Erythroblast (primary cell): ENCODE data around the gene IFT80.

ENCODE experiments used
- DNase-seq, 2 experiments: peaks; one replicate each; lab custom pipeline; 2025; lab: John Stamatoyannopoulos, UW
- GATA1 ChIP-seq: IDR thresholded peaks from 2 replicates; pipeline ENCODE4 v1.6.1; 2011; ENCODE audit warnings: low read depth, mild to moderate bottlenecking, control low read depth, low read length, moderate library complexity
- POLR2A ChIP-seq: IDR thresholded peaks from 2 replicates; pipeline ENCODE4 v1.6.1; 2011; ENCODE audit warnings: mild to moderate bottlenecking, low read length

Gene IFT80

DNA sequence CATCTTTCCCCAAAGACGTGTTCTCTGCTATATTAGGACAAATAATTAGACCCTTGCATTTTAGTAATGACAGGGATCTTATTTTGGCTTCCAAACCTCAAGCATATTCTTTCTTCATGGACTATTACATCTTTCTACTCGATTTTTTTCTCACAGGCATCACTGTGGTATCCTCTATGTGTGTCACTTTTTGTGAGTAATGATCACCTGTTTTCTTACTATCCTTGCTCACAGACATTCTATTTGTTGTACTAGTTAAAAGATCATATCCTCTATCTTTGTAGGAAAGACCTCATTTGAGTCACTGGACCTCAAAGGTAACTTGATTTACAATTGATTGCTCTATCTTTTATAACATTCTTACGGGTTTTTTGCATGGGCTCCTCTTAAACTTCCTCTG is 167.0 kb downstream of the IFT80 start:
- TF ChIP-seq POLR2A (no peak), GATA1 (no peak)
- no peak for DNase-seq

DNA sequence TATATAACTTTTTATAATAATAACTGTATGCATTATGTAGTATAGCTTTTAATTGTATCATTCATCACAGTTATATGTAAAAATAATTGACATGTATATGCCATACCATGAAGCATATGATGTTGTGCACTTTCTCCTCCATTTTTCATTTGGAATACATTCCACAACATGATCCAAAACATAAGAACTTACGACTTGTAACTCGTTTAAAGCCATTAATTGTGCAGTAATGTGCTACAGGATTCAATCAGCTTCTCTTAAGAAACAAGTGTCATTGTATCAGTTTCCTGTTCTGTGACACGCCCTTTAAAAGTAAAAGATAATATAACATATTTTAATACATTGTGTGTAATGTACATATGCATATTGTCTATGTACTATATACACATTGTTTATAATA is 171.6 kb downstream of the IFT80 start:
- no peak for DNase-seq
- no peak for TF ChIP-seq POLR2A
- no peak for TF ChIP-seq GATA1

DNA sequence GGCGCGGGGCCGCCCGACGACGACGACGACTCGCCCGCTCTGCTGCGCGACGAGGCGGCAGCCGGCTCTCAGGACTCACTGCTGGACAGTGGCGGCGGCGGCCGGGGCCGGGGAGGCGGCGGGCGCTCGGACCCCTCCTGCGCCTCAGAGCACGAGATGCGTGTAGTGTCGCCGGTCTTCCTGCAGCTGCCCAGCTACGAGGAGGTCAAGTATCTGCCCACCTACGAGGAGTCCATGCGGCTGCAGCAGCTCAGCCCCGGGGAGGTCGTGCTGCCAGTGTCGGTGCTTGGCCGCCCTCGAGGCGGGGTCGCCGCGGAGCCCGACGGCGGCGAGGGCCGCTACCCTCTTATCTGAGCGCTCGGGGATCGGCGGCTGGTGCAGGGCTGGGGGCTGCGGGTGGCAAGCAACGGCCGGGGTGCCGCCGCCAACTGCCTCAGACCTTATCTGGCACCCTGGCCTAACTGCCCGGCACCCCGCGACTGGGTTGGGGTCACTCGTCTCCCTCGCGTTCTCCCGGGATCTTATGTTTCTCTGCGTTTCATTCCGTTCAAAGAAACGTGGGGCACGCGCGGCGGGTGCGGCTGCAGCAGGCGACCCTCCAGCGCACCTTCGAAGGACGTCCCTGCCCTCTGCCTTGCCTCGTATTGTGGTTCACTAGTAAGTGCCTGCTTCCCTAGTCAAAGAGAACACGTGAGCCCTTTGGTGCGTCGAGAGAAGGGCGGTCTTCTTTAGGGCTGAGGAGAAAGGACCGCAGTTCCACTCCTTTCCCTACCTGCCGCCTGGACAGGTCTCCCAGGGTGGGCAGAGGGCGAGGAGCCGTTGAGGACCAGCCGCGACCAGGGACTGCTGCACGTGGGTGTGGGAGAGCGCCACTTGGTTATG is 172.8 kb downstream of the IFT80 start:
- DNase-seq = peak; percentile 38 to 44
- TF ChIP-seq POLR2A (no peak), GATA1 (no peak)

DNA sequence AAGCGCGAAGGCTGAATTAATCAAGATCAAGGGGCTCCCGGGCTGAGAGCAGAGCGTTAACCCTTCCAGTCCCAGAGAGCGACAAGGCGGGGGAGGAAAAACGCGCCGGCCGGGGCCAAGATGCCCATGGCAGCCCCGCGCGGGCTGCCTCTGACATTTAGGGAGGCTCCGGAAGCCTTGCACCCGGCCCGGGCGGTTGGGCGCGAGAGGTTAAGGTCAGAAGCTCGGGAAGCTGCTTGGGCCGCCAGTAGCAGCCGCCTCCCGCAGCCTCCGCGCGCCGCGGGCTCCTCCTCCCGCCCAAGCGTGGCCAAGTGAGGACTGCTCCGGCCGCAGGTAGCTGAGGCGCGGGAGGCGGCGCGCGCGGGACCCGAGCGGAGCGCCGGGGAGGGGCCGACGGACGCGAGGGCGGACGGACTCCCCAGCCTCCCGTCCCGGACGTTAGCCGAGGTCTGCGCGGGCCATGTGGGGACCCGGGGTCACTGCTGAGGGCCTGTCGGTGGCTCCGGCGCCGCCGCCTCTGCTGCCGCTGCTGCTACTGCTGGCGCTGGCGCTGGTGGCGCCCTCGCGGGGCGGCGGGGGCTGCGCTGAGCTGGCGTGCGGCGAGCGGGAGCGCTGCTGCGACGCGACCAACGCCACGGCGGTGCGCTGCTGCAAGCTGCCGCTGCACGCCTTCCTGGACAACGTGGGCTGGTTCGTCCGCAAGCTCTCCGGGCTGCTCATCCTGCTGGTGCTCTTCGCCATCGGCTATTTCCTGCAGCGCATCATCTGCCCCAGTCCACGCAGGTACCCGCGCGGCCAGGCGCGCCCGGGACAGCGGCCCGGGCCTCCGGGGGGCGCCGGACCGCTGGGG is 173.6 kb downstream of the IFT80 start, which contains the start of gene C3orf80:
Gene C3orf80, plus strand, starts transcription at position 247 of the 850 bp plus-strand sequence. Its CDS starts 214 bp downstream, at position 461.
- TF ChIP-seq POLR2A = no peak
- no peak for TF ChIP-seq GATA1
- DNase-seq = peak; percentile 78 to 79

DNA sequence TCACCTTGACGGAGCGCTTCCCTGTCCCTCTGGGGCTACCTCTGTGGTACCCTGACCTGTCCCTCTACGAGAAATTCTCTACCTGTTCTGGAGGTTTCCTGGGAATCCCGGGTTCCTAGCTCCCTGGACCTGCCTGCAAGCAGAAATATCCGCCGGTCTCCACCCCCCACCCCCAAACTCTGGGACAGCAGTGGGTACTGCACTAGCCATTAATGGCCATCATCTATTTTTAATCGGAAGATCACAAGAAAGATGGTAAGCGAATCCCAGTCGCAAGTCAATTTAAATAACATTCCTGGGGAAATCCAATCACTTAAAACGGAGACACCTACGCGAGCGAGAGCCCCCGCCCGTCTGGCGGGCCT is 174.2 kb downstream of the IFT80 start:
- TF ChIP-seq POLR2A (no peak), GATA1 (no peak)
- no peak for DNase-seq

DNA sequence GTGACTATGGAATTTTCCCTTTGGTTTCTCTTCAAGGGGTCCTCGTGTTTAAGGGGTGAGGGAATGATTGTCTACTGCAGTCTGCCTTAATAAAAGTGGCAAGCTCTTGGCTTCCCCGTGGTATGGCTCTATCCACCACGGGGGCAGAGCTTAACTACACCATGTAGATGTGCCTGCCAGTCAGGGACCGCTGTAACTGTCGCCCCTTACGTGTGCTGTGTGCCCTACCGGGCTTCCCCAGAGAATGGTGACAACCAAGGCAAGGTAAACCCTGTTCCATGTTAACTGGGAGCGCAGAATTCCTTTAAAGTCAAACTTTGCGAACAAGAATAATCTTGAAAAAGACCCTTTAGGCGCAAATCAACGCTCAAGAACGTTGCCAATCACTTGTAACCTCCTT is 174.8 kb downstream of the IFT80 start:
- no peak for DNase-seq
- TF ChIP-seq GATA1 (no peak), POLR2A (no peak)

DNA sequence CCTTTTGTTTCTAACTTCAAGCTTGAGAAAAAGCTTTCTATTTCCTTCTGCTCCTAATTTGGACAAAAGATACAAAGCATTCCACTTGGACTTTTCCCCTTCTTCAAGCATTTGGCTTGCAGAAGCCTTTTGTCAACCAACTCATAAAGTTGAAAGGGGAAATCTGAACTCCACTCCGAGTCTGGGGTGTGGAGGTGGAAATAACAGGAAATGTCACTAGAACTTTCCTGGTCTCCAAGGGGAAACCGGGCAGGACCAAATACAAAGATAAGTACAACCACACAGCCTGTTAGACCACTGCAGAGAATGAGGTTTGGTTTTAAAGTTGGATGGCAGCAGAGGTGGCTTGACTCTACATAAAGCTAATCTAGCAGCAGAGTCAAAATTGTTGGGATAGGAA is 178.0 kb downstream of the IFT80 start:
- TF ChIP-seq POLR2A = no peak
- TF ChIP-seq GATA1 = no peak

DNA sequence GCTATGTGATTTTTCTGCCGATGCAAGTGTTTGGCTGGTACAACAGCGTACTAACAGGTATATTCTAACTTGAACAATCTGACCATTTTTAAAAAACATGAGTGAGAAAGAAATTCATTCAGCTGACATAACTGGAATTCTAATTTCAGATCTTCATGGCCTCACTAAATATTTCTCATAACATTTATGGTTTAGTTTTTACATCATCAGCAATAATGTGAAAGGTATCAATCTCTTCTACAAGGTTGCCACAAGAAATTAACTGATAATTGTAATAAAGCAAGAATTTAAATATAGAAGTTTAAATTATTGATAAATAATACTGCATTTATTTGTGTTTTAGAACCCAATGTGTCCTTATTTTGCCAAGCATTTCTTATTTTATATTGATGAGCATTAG is 179.0 kb downstream of the IFT80 start:
- no peak for TF ChIP-seq GATA1
- no peak for TF ChIP-seq POLR2A
- no peak for DNase-seq

More for the DNA sequence above, 178.0 kb downstream of the IFT80 start:
- no peak for DNase-seq

DNA sequence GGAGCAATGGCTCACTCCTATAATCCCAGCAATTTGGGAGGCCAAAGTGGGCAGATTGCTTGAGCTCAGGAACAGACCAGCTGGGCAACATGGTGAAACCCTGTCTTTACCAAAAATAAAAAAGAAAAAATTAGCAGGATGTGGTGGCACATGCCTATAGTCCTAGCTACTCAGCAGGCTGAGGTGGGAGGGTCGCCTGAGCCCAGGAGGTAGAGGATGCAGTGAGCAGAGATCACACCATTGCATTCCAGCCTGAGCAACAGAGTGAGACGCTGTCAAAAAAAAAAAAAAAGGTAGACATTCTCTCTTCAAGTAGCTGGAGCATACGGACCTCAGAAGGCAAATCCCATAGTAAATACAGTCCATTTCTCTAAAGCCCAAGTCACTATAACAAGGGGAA is 180.9 kb downstream of the IFT80 start:
- no peak for DNase-seq

DNA sequence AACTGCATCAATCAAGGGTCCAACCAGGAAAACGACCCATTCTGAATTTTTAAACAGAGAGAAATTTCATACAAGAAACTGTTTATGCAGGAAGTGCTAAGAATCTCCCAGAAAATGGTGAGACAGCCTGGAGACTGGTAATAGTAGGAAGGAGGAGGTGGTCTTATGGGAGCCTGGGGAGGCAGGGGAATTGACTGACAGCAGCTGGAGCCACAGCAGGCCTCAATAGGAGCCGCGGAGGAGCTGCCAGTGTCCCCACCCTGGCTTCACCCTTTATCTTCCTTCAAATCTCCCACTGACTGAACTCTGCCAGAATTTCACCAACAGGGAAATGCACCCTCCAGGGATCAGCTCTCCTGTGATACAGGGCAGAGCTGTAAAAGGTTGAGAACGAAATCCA is 181.3 kb downstream of the IFT80 start:
- DNase-seq = no peak
- no peak for TF ChIP-seq POLR2A
- no peak for TF ChIP-seq GATA1

More for the DNA sequence above, 180.9 kb downstream of the IFT80 start:
- TF ChIP-seq POLR2A (no peak), GATA1 (no peak)

DNA sequence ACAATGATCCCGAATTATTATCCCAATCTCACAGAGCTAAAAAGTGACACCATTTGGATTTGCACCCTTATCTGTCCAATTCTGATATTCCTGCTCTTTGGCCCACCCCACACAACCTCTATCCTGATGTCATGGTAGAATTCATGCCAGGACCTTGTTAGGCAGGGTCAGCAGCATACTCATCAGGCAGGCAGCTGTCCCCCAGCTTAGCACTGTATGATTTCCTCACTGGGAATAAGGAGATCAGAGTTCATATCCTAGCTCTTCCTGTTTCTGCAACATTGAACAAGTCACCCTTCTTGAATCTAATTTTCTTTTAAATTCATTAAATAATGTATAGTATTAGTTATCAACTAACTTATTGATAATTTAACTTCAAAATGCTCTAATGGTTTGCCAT is 185.8 kb downstream of the IFT80 start:
- no peak for TF ChIP-seq GATA1
- no peak for TF ChIP-seq POLR2A
- DNase-seq = no peak

DNA sequence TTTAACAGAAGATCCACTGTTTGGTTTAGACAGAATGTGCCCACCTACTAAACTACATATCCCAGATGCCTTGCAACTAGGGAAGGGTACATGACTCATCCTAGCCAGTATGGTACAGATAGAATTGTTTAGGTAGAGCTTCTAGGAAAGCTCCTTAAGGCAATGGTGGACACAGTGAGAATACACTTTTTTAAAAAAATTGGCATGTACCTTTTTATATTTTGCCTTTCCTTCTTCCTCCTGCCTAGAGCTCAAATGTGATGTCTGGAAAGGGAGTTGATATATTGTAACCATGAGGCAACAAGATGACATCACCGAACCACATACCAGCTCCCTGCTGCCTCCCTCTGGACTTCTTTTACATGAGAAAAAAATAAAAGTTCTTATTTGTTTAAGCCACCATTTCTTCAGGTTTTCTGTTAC is 188.2 kb downstream of the IFT80 start:
- TF ChIP-seq POLR2A (no peak), GATA1 (no peak)
- peak; percentile 43 to 77 for DNase-seq

DNA sequence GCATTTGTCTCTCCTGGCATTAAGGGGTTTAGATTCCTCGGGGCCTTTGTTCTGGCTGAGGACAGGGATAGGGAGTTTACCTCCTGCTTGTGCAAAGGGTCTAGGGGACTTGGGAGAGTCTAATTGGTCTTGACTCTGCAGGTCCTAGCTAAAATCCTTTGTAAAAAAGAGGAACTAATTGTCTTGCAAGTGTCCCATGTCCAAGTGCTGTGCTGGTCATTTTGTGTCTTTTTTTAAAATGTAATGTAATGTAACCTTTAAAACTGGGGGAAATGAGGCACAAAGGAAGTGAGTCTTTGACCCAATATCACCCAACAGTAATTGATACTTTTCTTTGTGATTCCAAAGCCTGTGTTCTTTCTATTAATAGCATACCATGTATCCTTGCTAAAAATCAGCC is 188.7 kb downstream of the IFT80 start:
- no peak for DNase-seq
- TF ChIP-seq POLR2A = no peak
- no peak for TF ChIP-seq GATA1
